ENCODE results near the gene SNAPC3. TPM values are rescaled to one million over a fixed set of nuclear protein-coding genes. Genes with fewer than 3 reads are reported as not detected.
"Not testable (repeated sequence)": the region's sequence is repeated elsewhere in the genome, so short reads cannot be mapped to it uniquely, and the experiment has no call there.

SNAPC3 gene
- total RNA-seq, 1 experiment from 2014 or later: 27.5 TPM

DNA sequence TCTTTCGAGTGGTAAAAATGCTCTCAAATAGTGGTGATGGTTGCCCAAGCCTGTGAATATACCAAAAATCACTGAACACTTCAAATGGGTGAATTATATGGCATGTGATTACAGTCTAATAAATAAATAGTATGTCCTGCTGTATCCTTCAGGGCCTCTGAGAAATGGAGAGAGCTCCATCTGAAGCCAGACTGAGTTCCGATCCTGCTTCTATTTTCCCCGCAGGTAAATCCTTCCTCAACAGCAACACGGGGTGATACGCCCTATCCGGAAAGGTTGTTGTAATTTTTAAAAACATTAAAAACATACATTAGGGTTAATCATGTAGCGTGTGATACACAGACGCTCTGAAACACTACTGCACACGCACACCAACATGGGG lies 695 bp upstream of the SNAPC3 start:
- no peak for DNase-seq (ENCODE audit: extremely low read depth, low read depth)

DNA sequence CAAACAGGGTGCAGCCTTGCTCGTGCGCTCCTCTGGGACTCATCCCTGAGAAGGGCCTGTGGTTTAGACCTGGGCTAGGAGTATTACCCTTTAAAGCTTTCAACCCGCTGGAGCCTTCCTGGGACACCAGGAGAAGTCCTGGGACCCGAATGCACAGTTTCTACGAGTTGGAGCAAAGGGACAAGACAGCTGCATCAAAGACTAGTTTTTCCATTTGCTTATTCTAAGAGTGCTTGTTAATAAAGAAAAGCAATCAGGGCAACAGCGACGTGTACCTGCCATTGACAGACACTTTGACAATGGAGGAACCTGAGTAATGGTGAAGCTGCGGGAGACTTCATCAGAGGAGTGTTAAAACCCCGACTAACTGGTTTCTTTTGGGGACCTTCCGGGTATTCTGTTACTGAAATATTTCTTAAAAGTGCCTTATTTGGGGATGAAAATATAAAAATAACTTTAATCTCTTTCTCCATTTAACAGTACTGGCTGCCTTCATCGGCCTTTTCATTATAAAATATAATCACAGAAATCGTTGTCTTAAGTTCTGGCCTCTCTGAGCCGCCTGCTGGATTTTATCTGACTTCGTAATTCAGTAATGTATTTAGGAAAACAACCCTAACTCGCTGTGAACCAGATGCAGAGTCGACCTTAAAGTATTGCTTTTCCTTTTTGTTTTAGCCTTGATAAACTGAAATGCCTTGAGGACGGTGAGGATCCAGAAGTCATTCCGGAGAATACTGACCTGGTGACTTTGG lies 732 bp downstream of the SNAPC3 start:
- no peak for DNase-seq (ENCODE audit: extremely low read depth, low read depth)

DNA sequence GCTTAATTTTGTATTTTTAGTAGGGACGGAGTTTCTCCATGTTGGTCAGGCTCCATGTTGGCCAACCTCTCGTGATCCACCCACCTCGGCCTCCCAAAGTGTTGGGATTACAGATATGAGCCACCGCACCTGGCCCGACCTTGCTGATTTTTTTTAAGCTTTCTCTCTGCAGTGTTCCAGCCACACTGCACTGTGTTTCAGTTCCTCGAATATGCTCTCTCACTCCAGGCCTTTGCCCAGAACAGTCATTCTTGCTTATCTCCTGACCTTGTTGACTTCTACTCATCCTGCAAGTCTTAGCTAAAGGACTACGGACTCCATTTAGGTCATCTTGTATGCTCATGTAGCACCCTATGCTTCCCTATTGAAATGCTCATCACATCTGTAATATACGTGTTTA lies 3.3 kb downstream of the SNAPC3 start:
- DNase-seq (ENCODE audit: extremely low read depth, low read depth): no peak

DNA sequence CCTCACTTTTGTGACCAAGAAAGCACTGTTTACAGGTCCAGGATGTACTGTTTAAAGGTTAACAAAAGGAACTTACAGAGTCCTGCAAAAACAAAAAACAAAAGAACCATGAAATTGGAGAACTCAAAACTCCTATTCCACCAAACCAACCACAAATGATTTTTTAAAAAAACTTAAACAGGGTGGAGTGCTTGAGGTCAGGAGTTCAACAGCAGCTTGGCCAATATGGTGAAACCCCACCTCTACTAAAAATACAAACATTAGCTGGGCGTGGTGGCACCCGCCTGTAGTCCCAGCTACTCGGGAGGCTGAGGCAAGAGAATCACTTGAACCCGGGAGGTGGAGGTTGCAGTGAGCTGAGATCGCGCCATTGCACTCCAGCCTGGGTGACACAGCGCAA lies 5.0 kb downstream of the SNAPC3 start:
- not testable (repeated sequence) for DNase-seq (ENCODE audit: extremely low read depth, low read depth)

DNA sequence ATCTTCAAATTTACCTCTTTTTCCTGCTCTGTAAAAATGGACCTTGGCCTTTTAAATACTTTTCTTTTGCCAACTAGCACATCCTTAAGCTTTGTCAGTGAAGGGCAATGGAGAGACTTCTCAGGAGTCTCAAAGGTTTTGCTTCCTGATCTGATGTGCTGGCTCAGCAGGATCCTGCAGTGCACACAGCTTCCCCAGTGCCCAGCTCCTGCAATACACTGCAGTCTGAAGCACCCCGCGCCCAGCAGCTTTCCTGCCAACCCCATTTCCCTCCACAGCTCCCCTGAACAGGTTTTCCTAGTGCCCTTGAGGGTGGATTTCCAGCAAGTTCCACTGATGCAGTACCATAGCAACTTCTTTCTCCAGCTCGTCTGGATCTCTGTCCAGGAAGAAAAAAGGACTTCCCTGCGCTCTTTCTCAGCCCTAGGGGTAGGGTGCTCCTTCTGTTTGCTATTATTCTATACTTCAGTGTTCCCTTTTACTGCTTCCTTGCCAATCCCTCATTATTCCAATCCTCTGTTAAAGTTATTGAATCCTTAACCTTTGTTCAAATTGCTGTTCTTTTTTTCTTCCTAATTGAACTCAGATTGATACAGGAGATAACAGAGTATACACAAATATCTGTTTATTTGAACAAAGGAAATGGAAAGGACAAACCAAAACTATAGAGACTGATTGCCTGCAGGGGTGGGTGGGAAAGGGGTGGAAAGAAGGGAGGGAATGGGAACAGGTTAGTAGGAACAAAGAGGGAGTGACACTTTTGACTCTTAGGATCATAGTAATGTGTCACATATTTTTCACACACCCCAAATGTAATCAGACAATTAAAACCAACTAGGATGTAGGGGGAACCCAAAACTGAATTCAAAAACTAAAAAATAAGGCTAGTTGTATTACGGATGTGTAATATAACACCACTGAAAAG lies 8.5 kb downstream of the SNAPC3 start:
- DNase-seq (ENCODE audit: extremely low read depth, low read depth): no peak

DNA sequence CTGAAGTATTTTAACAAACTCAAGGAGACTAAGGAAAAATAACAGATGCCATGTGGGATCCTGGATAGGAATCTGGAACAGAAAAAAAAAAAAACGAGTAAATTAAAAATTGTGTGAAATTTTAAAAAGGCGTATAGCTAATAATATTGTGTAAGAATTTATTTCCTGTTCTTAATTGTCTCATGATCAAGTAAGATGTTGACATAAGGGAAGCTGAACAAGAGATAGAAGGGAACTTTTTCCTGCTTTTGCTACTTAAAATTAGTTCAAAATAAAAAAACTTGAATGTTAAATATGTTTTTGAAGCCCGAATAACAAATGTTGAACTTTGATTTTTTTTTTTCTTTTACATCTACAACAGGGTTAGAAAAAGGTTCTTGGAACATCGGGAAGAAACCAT lies 10.5 kb downstream of the SNAPC3 start:
- DNase-seq (ENCODE audit: extremely low read depth, low read depth): no peak

DNA sequence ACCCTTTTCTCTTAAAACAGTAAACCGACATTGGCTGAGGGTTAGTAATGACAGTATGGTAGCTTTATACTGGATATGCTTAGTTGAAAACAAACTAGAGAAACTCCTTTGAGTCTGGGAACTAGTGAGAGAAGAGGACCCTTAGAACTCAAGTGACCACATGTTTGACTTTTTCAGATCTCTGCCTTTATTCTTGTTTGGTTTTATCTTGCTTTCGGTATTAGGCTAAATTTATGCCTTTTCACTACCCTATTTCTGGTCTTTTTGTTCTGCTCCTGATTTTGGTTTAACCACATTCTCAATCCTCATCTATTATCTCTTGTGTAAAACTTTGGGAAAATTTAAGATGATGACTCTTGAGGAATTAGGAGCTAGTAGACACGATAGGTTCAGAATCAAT lies 11.0 kb downstream of the SNAPC3 start:
- no peak for DNase-seq (ENCODE audit: extremely low read depth, low read depth)

DNA sequence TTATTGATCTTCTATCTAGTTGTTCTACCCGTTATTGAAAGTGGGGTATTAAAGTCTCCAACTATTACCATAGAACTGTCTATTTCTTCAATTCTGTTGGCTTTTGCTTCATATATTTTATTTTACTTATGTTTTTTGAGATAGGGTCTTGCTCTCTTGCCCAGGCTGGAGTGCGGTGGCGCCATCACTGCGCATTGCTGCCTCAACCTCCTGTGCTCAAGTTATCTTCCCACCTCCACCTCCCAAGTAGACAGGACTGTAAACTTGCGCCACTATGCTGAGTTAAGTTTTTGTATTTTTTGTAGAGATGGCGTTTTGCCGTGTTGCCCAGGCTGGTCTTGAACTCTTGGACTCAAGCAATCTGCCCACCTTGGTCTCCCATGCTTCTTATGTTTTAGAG lies 16.2 kb downstream of the SNAPC3 start:
- DNase-seq (ENCODE audit: extremely low read depth, low read depth): no peak

DNA sequence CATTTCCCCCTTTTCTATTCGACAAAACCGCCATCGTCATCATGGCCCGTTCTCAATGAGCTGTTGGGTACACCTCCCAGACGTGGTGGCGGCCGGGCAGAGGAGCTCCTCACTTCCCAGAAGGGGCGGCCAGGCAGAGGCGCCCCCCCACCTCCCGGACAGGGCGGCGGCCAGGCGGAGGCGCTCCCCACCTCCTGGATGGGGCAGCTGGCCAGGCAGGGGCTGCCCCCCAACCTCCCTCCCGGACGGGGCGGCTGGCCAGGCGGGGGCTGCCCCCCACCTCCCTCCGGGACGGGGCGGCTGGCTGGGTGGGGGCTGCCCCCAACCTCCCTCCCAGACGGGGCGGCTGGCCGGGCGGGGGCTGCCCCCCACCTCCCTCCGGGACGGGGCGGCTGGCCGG lies 19.2 kb downstream of the SNAPC3 start:
- DNase-seq (ENCODE audit: extremely low read depth, low read depth): not testable (repeated sequence)

DNA sequence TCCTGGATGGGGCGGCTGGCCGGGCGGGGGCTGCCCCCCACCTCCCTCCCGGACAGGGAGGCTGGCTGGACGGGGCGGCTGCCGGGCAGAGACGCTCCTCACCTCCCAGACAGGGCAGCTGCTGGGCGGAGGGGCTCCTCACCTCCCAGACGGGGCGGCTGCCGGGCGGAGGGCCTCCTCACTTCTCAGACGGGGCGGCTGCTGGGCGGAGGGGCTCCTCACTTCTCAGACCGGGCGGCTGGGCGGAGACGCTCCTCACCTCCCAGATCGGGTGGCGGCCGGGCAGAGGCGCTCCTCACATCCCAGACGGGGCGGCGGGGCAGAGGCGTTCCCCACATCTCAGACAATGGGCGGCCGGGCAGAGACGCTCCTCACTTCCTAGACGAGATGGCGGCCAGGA lies 19.6 kb downstream of the SNAPC3 start:
- not testable (repeated sequence) for DNase-seq (ENCODE audit: extremely low read depth, low read depth)

DNA sequence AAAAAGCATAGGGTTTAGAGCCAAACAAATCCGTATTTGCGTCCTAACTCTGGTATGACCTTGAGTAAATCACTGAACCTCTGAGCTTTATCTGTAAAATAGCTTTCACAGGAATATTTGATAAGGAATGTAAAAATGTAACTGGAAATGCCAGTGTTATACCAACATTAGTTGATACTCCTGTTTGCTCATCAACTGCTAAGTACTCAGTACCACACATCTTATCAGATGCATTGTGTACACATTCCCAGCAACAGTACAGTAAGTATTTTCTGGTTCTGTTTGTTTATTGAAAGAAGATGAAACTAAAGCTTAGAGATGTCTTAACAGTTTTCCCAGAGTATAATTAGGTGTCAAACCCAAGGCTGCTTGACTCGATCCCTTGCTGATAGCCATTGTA lies 21.5 kb downstream of the SNAPC3 start:
- DNase-seq (ENCODE audit: extremely low read depth, low read depth): no peak

DNA sequence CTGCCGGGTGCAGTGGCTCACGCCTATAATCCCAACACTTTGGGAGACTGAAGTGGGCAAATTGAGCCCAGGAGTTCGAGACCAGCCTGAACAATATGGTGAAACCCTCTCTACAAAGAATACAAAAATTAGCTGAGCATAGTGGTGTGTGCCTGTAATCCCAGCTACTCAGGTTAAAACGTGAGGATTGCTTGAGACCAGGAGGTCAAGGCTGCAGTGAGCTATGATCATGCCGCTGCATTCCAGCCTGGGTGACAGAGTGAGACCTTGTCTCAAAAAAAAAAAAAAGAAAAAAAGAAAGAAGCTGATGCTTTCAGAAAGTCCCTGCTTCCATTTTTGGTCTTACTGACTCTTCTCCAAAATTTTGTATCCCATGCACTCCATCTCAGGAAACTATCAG lies 31.3 kb downstream of the SNAPC3 start:
- DNase-seq (ENCODE audit: extremely low read depth, low read depth): no peak

DNA sequence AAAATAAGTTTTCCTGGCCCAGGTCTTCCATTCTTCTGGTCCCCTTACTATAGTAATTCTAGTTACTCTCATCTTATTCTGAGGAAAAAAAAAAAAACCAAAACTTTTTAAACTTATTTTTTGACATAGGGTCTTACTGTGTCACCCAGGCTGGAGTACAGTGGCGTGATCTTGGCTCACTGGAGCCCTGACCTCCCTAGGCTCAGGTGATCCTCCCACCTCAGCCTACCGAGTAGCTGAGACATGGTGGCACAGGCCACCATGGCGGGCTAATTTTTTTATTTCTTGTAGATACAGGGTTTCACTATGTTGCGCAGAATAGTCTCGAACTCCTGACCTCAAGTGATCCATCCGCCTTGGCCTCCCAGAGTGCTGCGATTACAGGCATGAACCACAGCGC lies 38.4 kb downstream of the SNAPC3 start:
- DNase-seq (ENCODE audit: extremely low read depth, low read depth): no peak

DNA sequence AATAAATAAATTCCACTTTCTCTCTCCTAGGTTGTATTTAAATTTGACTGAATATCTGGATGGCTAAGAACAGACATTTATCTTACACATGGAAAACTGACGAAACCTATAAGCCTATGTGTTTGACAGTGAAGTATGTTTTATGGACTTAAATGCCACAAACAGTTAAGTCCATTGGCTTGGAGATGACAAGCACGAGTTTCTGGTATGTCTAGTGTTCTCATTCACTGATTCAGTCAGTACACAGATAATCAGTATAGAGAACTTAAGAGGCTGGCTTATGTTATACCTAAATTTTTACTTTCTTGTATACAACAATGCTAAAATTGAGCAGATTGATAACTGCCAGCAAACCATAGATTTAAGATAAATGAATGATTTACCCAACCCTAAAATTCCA lies 38.9 kb downstream of the SNAPC3 start:
- no peak for DNase-seq (ENCODE audit: extremely low read depth, low read depth)

DNA sequence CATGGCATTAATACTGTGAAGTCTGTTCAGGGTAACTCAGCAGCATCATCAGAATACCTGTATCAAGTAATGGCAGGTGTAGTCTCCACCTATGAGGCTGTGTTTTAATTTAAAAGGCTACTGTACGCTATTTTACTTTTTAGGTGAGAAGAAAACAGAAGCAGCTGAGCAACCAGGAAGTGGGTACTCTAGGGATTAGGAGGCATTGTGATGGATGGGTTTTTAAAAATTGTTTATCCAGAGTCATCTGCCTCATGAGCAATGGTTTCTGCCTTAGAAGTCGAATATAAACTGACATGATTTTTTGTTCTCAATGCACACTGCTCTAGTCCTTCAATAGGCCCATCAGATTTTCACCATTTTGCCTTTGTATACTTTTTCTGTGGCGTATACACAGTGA lies 45.5 kb downstream of the SNAPC3 start:
- no peak for DNase-seq (ENCODE audit: extremely low read depth, low read depth)

DNA sequence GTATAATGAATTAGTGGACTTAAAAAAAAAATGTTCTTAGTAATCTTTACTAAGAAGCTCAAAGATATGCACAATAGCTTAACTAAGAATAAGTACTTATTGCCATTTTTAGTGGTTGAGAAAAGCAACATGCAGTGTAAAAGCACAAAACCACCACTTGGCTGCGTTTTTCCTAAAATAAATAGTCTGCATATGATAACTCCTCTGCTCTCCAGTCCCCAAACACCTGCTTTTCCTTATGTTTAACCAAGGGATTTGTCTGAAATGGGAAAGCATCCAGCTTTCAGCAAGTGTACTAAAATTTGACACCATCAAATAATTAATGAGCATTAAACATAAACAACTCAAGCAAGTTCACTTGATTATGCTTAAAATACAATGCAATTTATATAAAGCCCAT lies 46.7 kb downstream of the SNAPC3 start:
- DNase-seq (ENCODE audit: extremely low read depth, low read depth): no peak

DNA sequence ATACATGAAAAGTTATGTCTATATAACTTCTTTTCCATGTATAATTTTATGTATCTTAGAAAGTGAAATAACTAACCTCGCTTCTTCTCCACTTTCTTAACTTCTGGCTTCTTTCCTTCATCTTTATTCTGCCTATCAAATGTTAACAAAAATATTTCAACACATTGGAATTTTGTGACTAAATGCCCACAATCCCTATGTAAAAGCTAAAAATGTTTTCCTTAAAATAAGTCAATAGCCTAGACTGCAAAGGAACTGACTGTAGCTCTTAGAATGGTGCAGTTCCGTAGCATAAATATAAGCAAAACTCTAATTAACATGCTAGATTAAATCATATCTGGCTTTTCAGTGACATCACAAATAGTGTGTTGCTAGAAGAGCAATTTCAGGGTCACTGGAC lies 47.2 kb downstream of the SNAPC3 start:
- no peak for DNase-seq (ENCODE audit: extremely low read depth, low read depth)

DNA sequence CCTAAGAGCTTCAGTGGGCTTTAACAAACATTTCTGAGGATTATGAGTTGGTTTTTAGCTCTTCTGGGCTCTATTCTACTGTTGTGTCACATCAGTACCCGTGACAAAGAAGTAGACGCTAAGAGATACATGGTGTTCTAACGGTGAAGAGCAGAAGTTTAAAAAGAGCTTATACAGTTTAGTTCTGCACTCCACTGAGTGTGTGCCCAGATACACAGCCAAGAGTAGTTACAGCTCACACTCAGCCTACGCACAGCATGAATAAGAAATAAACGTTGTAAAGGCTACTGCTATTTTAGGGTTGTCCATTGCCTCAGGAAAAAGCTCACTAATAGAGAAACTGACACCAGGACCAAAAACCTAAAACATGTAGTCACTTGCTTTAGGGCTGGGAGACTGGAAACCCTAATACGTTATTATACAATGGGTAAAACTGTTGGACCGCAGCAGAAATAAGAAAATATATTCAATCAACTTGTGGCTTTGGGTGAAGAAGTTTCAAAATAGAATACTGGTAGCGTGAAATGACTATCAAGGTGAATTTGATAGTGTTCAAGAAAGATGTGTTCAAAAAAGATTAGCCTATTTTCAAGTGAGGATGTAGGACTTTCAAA lies 53.4 kb downstream of the SNAPC3 start:
- no peak for DNase-seq (ENCODE audit: extremely low read depth, low read depth)

DNA sequence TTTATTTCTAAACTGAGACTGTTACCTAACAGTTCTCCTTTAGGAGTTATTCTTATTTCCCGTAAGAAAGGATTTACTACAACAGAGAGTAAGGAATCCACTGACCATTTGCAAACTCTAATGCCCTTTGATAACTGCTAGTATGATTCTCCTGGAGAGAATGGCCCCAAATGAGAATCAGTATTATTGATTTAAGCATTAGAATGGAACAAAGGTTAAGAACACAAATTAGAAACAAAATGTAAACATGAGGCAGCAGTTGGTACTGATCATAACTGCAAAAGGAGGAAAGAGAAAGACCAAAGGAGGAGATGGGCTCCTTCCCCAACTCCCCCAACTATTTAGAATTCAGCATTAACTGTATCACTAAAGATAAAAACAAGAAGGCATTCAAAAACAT lies 57.4 kb downstream of the SNAPC3 start:
- no peak for DNase-seq (ENCODE audit: extremely low read depth, low read depth)

DNA sequence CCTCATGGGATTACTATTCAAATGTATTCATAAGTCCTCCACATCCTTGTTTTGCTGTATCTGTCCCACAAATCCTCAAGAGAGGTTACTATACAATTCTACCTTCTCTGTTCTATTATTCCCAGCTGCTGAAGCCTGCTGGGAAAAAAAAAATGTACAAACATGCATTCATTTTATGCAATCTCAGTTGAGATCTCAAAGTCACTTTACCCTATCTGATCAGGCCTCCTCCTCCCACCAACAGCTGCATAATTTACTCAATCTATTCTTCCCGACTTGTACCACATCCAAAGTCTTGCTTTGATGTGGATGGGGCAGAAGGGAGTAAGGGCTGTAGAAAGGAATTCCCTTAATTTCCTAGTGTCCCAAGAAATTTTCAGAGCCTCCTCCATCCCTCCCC lies 59.5 kb downstream of the SNAPC3 start:
- DNase-seq (ENCODE audit: extremely low read depth, low read depth): no peak

DNA sequence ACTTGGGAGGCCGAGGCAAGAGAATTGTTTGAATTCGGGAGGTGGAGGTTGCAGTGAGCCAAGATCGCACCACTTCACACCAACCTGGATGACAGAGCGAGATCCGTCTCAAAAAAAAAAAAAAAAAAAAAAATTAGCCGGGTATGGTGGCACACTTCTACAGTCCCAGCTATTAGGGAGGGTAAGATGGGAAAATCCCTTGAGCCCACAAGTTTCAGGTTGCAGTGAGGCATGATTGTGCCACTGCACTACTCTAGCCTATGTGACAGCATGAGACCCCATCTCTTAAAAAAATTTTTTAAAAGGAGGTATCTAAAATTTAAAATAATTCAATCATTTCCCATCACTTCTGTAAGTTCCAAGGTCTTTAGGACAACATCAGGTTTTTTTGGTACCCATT lies 62.1 kb downstream of the SNAPC3 start:
- no peak for DNase-seq (ENCODE audit: extremely low read depth, low read depth)

Measured in NCI-H460 (cell line).